Upper lobe of right lung (tissue), 1 donor: Measurements from ENCODE around the gene MMP12. TPM values are rescaled to one million over a fixed set of nuclear protein-coding genes. Genes with fewer than 3 reads are reported as not detected.

Source experiments
- ATAC-seq: fragments of 200-7000 bp; cut with Tn5 transposase; one replicate; pipeline ENCODE4 v1.9.1; 2020; ENCODE audit warnings: mild to moderate bottlenecking, moderate library complexity
- DNase-seq: peaks from one replicate; pipeline ENCODE4 v3.0.0-alpha.2; 2020
- H3K27ac ChIP-seq: fragments of 200-600 bp; one replicate; pipeline ENCODE4 v1.8.0; 2022
- H3K27me3 ChIP-seq: fragments of 200-600 bp; one replicate; pipeline ENCODE4 v1.8.0; 2022; ENCODE audit warnings: mild to moderate bottlenecking
- H3K36me3 ChIP-seq: fragments of 200-600 bp; one replicate; pipeline ENCODE4 v1.8.0; 2022
- H3K4me1 ChIP-seq: fragments of 200-600 bp; one replicate; pipeline ENCODE4 v1.8.0; 2022
- H3K4me3 ChIP-seq: fragments of 200-600 bp; one replicate; pipeline ENCODE4 v1.8.0; 2022; ENCODE audit warnings: mild to moderate bottlenecking
- H3K9me3 ChIP-seq: fragments of 200-600 bp; one replicate; pipeline ENCODE4 v1.8.0; 2022
- CTCF ChIP-seq: fragments of 200-600 bp; IDR thresholded peaks from one replicate; pipeline ENCODE4 v1.8.0; 2022; ENCODE audit warnings: antibody characterized with exemption
- intact Hi-C: fragments of 100-400 bp; cut with DNase I; formaldehyde crosslinking; loops from one replicate; pipeline ENCODE4 v1.11.0; 2022
- total RNA-seq: library from RNA; stranded (reverse); fragmentation: NEBNext Ultra II Directional; extraction: Animal tissue kit (Norgen Biotek cat#: 25700); gene quantifications from one replicate; pipeline ENCODE4 v1.2.1, GENCODE V29; 2021
- donor health status: DM: no; HTN: yes; CAD: no; lungs with severe emphysema.

The MMP12 gene
- total RNA-seq, 1 donor from 2014 or later = 0.75 TPM

GRCh38 chr11:102831128-102831488, 43.7 kb downstream of the MMP12 start:
- Histone ChIP-seq H3K36me3 (no peaks in the 10 kb centered on the region), H3K4me3 (no peak overlapping the region), H3K27ac (no peak overlapping the region), H3K9me3 (no peaks in the 10 kb centered on the region), H3K4me1 (no peaks in the 10 kb centered on the region), H3K27me3 (no peaks in the 10 kb centered on the region)
- ATAC-seq (no peak), DNase-seq (no peak)
- intact Hi-C loops = no loop called here
- TF ChIP-seq CTCF = no peak

DNA sequence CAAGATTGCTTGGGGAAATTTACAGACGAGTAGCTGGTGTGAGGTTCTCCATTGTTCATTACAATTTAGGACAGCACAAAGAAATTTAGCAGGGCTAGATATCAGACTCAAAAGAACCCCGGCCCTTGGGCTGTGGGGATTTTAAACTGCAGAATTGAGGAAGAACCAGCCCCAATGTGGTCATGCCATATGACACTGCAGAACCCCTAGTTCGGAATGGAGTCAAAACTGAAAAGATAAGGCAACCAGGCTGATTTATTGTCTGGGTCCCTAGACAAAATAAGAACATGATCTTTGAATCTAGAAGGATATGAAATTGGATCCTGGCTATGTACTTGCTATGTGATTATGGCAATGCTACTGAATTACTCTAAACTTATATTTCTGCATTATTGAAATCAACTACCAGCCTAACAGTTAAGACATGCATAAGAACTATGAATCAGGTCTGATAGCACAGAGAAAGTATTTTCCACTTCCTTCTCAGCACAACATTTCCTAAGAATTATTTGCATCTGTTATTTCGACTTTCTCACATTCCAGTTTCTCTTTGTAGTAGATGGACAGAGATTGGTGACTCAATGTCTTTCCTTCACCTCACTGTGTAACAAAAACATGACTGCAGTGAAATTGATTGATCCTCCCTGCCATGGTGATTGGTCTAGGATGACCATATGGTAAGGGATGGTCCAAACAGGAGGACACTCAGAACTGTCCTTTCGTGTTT, 44.6 kb downstream of the MMP12 start:
- no peaks in the 10 kb centered on the region for H3K36me3 ChIP-seq
- DNase-seq (no peak), ATAC-seq (no peak)
- no peaks in the 10 kb centered on the region for H3K27me3 ChIP-seq
- no peak for TF ChIP-seq CTCF
- intact Hi-C loops = no loop called here
- no peaks in the 10 kb centered on the region for H3K9me3 ChIP-seq
- H3K27ac ChIP-seq = no peak overlapping the region
- H3K4me3 ChIP-seq = no peak overlapping the region
- H3K4me1 ChIP-seq = no peaks in the 10 kb centered on the region

GRCh38 chr11:102829316-102830000, 45.3 kb downstream of the MMP12 start:
- H3K27me3 ChIP-seq = no peaks in the 10 kb centered on the region
- H3K4me3 ChIP-seq = no peak overlapping the region
- no peak overlapping the region for H3K27ac ChIP-seq
- DNase-seq (no peak), ATAC-seq (no peak)
- H3K9me3 ChIP-seq = no peaks in the 10 kb centered on the region
- no peaks in the 10 kb centered on the region for H3K36me3 ChIP-seq
- TF ChIP-seq CTCF = no peak
- intact Hi-C loops = no loop called here
- H3K4me1 ChIP-seq = no peaks in the 10 kb centered on the region

DNA sequence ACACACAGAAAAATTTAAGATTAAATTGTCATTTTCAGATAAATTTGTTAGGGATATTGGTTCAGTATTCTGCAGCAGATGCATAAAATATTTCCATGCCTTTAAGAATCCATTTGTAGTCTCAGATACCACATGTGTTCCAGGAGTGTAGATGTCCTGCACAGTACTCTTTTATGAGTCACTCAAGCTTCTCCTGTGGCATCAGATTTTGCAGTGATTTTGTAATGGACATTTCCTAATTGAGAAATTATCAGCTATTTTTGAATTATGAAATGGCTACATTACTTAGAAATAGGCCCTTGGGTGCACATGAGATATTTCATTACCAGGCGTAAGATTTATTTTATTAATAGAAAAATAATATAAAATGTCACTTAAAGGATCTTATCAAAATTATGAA, 50.2 kb downstream of the MMP12 start:
- no peak for TF ChIP-seq CTCF
- no peak for ATAC-seq
- Histone ChIP-seq H3K4me3 (no peak overlapping the region), H3K27me3 (no peaks in the 10 kb centered on the region), H3K4me1 (no peaks in the 10 kb centered on the region), H3K9me3 (no peaks in the 10 kb centered on the region), H3K36me3 (no peaks in the 10 kb centered on the region), H3K27ac (no peak overlapping the region)
- no peak for DNase-seq
- intact Hi-C loops = no loop called here

GRCh38 chr11:102819491-102819890, 55.3 kb downstream of the MMP12 start:
- ATAC-seq (no peak), DNase-seq (no peak)
- H3K9me3 ChIP-seq = no peaks in the 10 kb centered on the region
- TF ChIP-seq CTCF = no peak
- intact Hi-C loops = no loop called here
- H3K4me3 ChIP-seq = no peak overlapping the region
- H3K36me3 ChIP-seq = no peaks in the 10 kb centered on the region
- no peak overlapping the region for H3K27ac ChIP-seq
- H3K27me3 ChIP-seq = no peaks in the 10 kb centered on the region
- no peaks in the 10 kb centered on the region for H3K4me1 ChIP-seq
